HG03354 (cell line): ENCODE measurements around the gene HEBP1.
A peak's percentile ranks its signal among the peaks of the same experiment; 100 is the strongest.

Experiments
- ATAC-seq: cut with Tn5 transposase; IDR thresholded peaks from one replicate; pipeline ENCODE4 v1.9.1; 2021; ENCODE audit warnings: mild to moderate bottlenecking; ENCODE audit not compliant: unreplicated experiment, poor library complexity, severe bottlenecking

Gene HEBP1

GRCh38 chr12:13026286-13026685 is 26.2 kb upstream of the HEBP1 start:
- ATAC-seq: no peak

- ATAC-seq: no peak
Measured at GRCh38 chr12:13024531-13024916, 24.5 kb upstream of the HEBP1 start.

- no peak for ATAC-seq
Measured at GRCh38 chr12:13023811-13024530, 23.9 kb upstream of the HEBP1 start.

- ATAC-seq: no peak
Measured at GRCh38 chr12:13022851-13023271, 22.8 kb upstream of the HEBP1 start.

- ATAC-seq: no peak
Measured at GRCh38 chr12:13011098-13011497, 11.0 kb upstream of the HEBP1 start.

- no peak for ATAC-seq
Measured at GRCh38 chr12:13008741-13009380, 8.8 kb upstream of the HEBP1 start.

GRCh38 chr12:13007496-13008233 is 7.6 kb upstream of the HEBP1 start:
- no peak for ATAC-seq

GRCh38 chr12:13005649-13006048 is 5.6 kb upstream of the HEBP1 start:
- ATAC-seq: no peak

- ATAC-seq: no peak
Measured at GRCh38 chr12:13004986-13005385, 4.9 kb upstream of the HEBP1 start.

- no peak for ATAC-seq
Measured at GRCh38 chr12:13004361-13004760, 4.3 kb upstream of the HEBP1 start.

- ATAC-seq: no peak
Measured at GRCh38 chr12:13002301-13003097, 2.4 kb upstream of the HEBP1 start.

GRCh38 chr12:13001775-13002040 is 1.6 kb upstream of the HEBP1 start:
- no peak for ATAC-seq

GRCh38 chr12:13000925-13001774 is 1.1 kb upstream of the HEBP1 start:
- ATAC-seq: peak; percentile 30

- ATAC-seq: peak; percentile 42
Measured at GRCh38 chr12:13000616-13000924, 505 bp upstream of the HEBP1 start.

- ATAC-seq: no peak
Measured at GRCh38 chr12:12999271-12999958, 650 bp downstream of the HEBP1 start.

GRCh38 chr12:12998248-12998647 is 1.8 kb downstream of the HEBP1 start:
- ATAC-seq: no peak

GRCh38 chr12:12997734-12998133 is 2.3 kb downstream of the HEBP1 start:
- no peak for ATAC-seq

GRCh38 chr12:12997156-12997555 is 2.9 kb downstream of the HEBP1 start:
- no peak for ATAC-seq

- no peak for ATAC-seq
Measured at GRCh38 chr12:12996209-12996608, 3.9 kb downstream of the HEBP1 start.
